Keratinocyte (primary cell): Measurements from ENCODE around the gene MEF2B.

Source experiments
- EZH2 ChIP-seq: IDR thresholded peaks from one replicate; pipeline ENCODE4 v1.6.1; 2012; ENCODE audit warnings: inconsistent platforms, mild to moderate bottlenecking, low read length, moderate library complexity
- TF ChIP-seq, protein P1 (sequence below), 3 experiments: IDR thresholded peaks in 1 of 3; conservative IDR thresholded peaks in 1 of 3; optimal IDR thresholded peaks in 1 of 3; 2 replicates in 2 of 3; 3 replicates in 1 of 3; pipeline versions ENCODE3 to v1.5.1; 2011; ENCODE audit warnings: low read length in 3 of 3, mild to moderate bottlenecking in 3 of 3, moderate library complexity in 2 of 3, control low read depth in 1 of 3, inconsistent platforms in 1 of 3; ENCODE audit not compliant: insufficient read depth in 2 of 3; ENCODE audit errors: extremely low read depth in 1 of 3

DNA sequence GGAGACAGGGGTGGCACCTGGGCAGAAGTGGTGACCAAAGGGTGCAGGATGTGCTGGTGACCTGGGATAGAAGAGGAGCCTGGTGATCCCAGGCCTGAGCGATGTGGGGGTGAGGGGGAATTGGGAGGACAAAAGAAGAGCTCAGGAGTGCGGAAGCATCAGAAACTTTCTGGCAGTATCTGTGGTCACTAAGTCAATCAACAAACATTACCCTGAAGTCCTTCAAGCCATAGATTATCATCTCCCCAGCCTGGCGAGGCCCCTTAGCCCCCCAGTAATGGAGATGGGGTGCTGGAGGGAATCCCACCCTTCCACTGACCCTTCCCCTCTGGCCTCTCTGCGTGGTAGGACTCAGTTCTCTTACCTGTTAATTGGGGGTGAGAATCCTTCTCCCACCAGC, 10.5 kb downstream of the MEF2B start:
- TF ChIP-seq, protein P1, sequence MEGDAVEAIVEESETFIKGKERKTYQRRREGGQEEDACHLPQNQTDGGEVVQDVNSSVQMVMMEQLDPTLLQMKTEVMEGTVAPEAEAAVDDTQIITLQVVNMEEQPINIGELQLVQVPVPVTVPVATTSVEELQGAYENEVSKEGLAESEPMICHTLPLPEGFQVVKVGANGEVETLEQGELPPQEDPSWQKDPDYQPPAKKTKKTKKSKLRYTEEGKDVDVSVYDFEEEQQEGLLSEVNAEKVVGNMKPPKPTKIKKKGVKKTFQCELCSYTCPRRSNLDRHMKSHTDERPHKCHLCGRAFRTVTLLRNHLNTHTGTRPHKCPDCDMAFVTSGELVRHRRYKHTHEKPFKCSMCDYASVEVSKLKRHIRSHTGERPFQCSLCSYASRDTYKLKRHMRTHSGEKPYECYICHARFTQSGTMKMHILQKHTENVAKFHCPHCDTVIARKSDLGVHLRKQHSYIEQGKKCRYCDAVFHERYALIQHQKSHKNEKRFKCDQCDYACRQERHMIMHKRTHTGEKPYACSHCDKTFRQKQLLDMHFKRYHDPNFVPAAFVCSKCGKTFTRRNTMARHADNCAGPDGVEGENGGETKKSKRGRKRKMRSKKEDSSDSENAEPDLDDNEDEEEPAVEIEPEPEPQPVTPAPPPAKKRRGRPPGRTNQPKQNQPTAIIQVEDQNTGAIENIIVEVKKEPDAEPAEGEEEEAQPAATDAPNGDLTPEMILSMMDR (optimal IDR thresholded peaks at IDR 0.05 in 1 of 3, IDR thresholded peaks at IDR 0.05 in 1 of 3, conservative IDR thresholded peaks at IDR 0.05 in 1 of 3; ENCODE audit: extremely low read depth in 1 of 3, insufficient read depth in 2 of 3, low read length in 3 of 3): no peak
- TF ChIP-seq EZH2: no peak
